ENCODE measurements around the gene KLRF2.
A peak's percentile ranks its signal among the peaks of the same experiment; 100 is the strongest.

Gene KLRF2

GRCh38 chr12:9931245-9931644 is 50.0 kb downstream of the KLRF2 start:
- DNase-seq (ENCODE audit: low read depth), result no peak
- TF ChIP-seq CTCF (IDR thresholded peaks at IDR 0.05; ENCODE audit: insufficient read depth, low read depth, low read length, missing control alignments), result no peak

GRCh38 chr12:9932270-9932669 is 51.0 kb downstream of the KLRF2 start, which contains the start of gene CLEC2A:
TSS of gene CLEC2A (minus strand) at chr12:9932370. CDS start at chr12:9932329, 41 bp downstream.
- H3K4me3 ChIP-seq (ENCODE audit: low read depth, low read length), result no peak within 1 kb of the TSS
- DNase-seq (ENCODE audit: low read depth), result no peak
- no peak for TF ChIP-seq CTCF (IDR thresholded peaks at IDR 0.05; ENCODE audit: insufficient read depth, low read depth, low read length, missing control alignments)

More at GRCh38 chr12:9931245-9931644, 50.0 kb downstream of the KLRF2 start:
- H3K4me3 ChIP-seq (ENCODE audit: low read depth, low read length), result no peak overlapping the region

- no peak for TF ChIP-seq CTCF (IDR thresholded peaks at IDR 0.05; ENCODE audit: insufficient read depth, low read depth, low read length, missing control alignments)
- H3K4me3 ChIP-seq (ENCODE audit: low read depth, low read length), result no peak overlapping the region
- DNase-seq (ENCODE audit: low read depth), result no peak
Observed at GRCh38 chr12:9933958-9934357, 52.7 kb downstream of the KLRF2 start.

- DNase-seq (ENCODE audit: low read depth), result no peak
- H3K4me3 ChIP-seq (ENCODE audit: low read depth, low read length), result no peak overlapping the region
- no peak for TF ChIP-seq CTCF (IDR thresholded peaks at IDR 0.05; ENCODE audit: insufficient read depth, low read depth, low read length, missing control alignments)
Observed at GRCh38 chr12:9935026-9935425, 53.7 kb downstream of the KLRF2 start.

- no peak for TF ChIP-seq CTCF (IDR thresholded peaks at IDR 0.05; ENCODE audit: insufficient read depth, low read depth, low read length, missing control alignments)
- H3K4me3 ChIP-seq (ENCODE audit: low read depth, low read length), result no peak overlapping the region
- no peak for DNase-seq (ENCODE audit: low read depth)
Observed at GRCh38 chr12:9936591-9936990, 55.3 kb downstream of the KLRF2 start.

GRCh38 chr12:9940375-9940774 is 59.1 kb downstream of the KLRF2 start:
- H3K4me3 ChIP-seq (ENCODE audit: low read depth, low read length), result no peak overlapping the region
- TF ChIP-seq CTCF (IDR thresholded peaks at IDR 0.05; ENCODE audit: insufficient read depth, low read depth, low read length, missing control alignments), result peak; percentile 35
- peak; percentile 44 for DNase-seq (ENCODE audit: low read depth)

- no peak for DNase-seq (ENCODE audit: low read depth)
- no peak overlapping the region for H3K4me3 ChIP-seq (ENCODE audit: low read depth, low read length)
- TF ChIP-seq CTCF (IDR thresholded peaks at IDR 0.05; ENCODE audit: insufficient read depth, low read depth, low read length, missing control alignments), result no peak
Observed at GRCh38 chr12:9941838-9942237, 60.5 kb downstream of the KLRF2 start.

Data from GM12865 (cell line).